ENCODE results near the gene ACR. TPM values are rescaled to one million over a fixed set of nuclear protein-coding genes. Genes with fewer than 3 reads are reported as not detected.

The ACR gene
- total RNA-seq, 2 donors from 2014 or later, result 0.18 TPM; not detected in 1

DNA sequence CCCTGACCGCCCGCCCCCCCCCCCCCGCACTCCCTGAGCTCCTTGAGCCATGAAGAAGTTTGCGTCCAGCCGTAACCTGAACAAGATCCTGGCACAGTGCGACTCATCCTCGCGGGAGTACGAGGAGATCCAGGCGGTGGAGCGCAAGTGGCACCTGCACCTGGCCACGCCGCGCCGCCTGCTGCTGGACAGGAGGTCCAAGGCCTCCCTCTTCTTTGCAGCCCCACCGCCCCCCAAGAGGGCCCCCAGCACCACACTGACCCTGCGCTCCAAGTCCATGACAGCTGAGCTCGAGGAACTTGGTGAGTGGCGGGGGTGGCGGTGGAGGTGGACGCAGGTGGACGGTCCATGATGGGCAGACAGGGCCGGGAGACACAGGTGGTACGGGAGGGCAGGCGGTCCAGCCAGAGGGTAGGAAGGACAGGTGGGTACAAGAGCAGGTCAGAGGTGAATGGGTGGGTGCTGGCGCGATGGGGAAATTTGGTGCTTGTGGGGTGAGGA, 32.1 kb upstream of the ACR start:
- Mint-ChIP-seq H3K4me1 (no peaks in the 10 kb centered on the region), H3K27me3 (ENCODE audit: insufficient read depth) (no peaks in the 10 kb centered on the region), H3K36me3 (ENCODE audit: low read depth) (peaks cover 8% of the 10 kb centered on the region), H3K9me3 (no peaks in the 10 kb centered on the region), H3K4me3 (no peak overlapping the region), H3K27ac (no peak overlapping the region)
- Histone ChIP-seq H3K9me3 (ENCODE audit: control insufficient read depth, low read length) (no peaks in the 10 kb centered on the region), H3K36me3 (ENCODE audit: control insufficient read depth, insufficient read depth, low read length) (no peaks in the 10 kb centered on the region), H3K4me3 (ENCODE audit: low read length) (no peak overlapping the region), H3K9ac (ENCODE audit: extremely low read depth, low read length, poor library complexity, severe bottlenecking) (no peak overlapping the region), H3K4me1 (ENCODE audit: control insufficient read depth, insufficient read depth, low read length) (no peaks in the 10 kb centered on the region), H3K27ac (ENCODE audit: low read depth, low read length) (no peak overlapping the region), H3K27me3 (ENCODE audit: control insufficient read depth, insufficient read depth, low read length, poor library complexity, severe bottlenecking) (no peaks in the 10 kb centered on the region)
- WGBS, 2 experiments (ENCODE audit: insufficient coverage in 1 of 2, insufficient read length in 1 of 2), result 95 to 96% methylated on average over 9 to 27 of the region's 27 CpGs
- TF ChIP-seq, protein P1, sequence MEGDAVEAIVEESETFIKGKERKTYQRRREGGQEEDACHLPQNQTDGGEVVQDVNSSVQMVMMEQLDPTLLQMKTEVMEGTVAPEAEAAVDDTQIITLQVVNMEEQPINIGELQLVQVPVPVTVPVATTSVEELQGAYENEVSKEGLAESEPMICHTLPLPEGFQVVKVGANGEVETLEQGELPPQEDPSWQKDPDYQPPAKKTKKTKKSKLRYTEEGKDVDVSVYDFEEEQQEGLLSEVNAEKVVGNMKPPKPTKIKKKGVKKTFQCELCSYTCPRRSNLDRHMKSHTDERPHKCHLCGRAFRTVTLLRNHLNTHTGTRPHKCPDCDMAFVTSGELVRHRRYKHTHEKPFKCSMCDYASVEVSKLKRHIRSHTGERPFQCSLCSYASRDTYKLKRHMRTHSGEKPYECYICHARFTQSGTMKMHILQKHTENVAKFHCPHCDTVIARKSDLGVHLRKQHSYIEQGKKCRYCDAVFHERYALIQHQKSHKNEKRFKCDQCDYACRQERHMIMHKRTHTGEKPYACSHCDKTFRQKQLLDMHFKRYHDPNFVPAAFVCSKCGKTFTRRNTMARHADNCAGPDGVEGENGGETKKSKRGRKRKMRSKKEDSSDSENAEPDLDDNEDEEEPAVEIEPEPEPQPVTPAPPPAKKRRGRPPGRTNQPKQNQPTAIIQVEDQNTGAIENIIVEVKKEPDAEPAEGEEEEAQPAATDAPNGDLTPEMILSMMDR (conservative IDR thresholded peaks at IDR 0.05), result no peak
- DNase-seq, result peak; percentile 29

DNA sequence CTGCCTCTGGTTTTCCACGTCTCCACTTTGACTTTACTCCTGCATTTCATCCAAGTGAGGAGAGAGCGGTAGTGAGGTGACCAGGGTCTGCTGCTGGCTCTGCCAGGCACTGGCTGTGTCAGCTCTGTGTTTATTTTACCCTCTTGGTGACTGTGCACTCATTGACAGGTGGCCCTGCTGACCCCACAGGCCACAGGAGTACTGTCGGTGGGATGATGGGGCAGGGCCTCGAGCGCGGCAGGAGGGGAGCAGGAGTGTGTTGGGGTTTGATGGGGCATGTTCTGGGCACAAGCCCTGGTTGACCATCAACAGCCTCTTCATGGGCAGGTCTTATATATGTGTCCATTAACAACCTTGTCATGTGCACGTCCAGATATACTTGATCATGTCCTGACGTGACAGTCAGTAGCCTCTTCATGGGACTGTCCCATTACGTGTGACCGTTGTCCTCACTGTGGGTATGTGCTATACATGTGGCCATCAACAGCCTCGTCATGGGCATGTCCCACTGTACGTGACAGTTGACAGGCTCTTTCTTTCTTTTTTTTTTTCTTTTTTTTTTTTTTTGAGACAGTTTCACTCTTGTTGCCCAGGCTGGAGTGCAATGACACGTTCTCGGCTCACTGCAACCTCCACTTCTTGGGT, 31.4 kb upstream of the ACR start:
- Histone ChIP-seq H3K27ac (ENCODE audit: low read depth, low read length) (no peak overlapping the region), H3K9ac (ENCODE audit: extremely low read depth, low read length, poor library complexity, severe bottlenecking) (no peak overlapping the region), H3K27me3 (ENCODE audit: control insufficient read depth, insufficient read depth, low read length, poor library complexity, severe bottlenecking) (no peaks in the 10 kb centered on the region), H3K4me1 (ENCODE audit: control insufficient read depth, insufficient read depth, low read length) (no peaks in the 10 kb centered on the region), H3K9me3 (ENCODE audit: control insufficient read depth, low read length) (no peaks in the 10 kb centered on the region), H3K4me3 (ENCODE audit: low read length) (no peak overlapping the region), H3K36me3 (ENCODE audit: control insufficient read depth, insufficient read depth, low read length) (no peaks in the 10 kb centered on the region)
- no peak overlapping the region for H3K4me3 Mint-ChIP-seq
- no peaks in the 10 kb centered on the region for H3K27me3 Mint-ChIP-seq (ENCODE audit: insufficient read depth)
- DNase-seq, result peak; percentile 21
- H3K4me1 Mint-ChIP-seq, result no peaks in the 10 kb centered on the region
- no peak overlapping the region for H3K27ac Mint-ChIP-seq
- TF ChIP-seq, protein P1 (conservative IDR thresholded peaks at IDR 0.05), result no peak
- 95 to 99% methylated on average over 12 to 14 of the region's 14 CpGs for WGBS, 2 experiments (ENCODE audit: insufficient coverage in 1 of 2, insufficient read length in 1 of 2)
- no peaks in the 10 kb centered on the region for H3K9me3 Mint-ChIP-seq
- peaks cover 8% of the 10 kb centered on the region for H3K36me3 Mint-ChIP-seq (ENCODE audit: low read depth)

DNA sequence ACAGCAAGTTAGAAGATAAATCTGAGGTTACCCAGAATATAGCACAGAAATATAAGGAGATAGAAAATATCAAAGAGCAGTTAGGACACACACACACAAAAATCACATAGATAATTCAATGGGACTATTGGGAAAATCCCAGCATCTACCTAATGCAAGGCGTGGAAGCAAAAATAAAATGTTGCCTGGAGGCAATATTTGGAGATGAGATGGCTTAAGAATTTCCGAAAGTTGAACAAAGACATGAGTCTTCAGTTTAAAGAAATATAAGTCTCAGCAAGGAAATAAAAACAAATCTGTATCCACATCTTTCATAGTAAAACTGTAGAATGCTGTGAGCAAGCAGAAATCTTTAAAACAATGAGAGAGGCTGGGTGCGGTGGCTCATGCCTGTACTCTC, 29.5 kb upstream of the ACR start:
- no peaks in the 10 kb centered on the region for H3K4me1 Mint-ChIP-seq
- H3K4me1 ChIP-seq (ENCODE audit: control insufficient read depth, insufficient read depth, low read length), result no peaks in the 10 kb centered on the region
- no peak overlapping the region for H3K9ac ChIP-seq (ENCODE audit: extremely low read depth, low read length, poor library complexity, severe bottlenecking)
- DNase-seq, result no peak
- H3K36me3 Mint-ChIP-seq (ENCODE audit: low read depth), result peaks cover 8% of the 10 kb centered on the region
- TF ChIP-seq, protein P1 (conservative IDR thresholded peaks at IDR 0.05), result no peak
- no peaks in the 10 kb centered on the region for H3K9me3 ChIP-seq (ENCODE audit: control insufficient read depth, low read length)
- H3K4me3 Mint-ChIP-seq, result no peak overlapping the region
- no peak overlapping the region for H3K27ac Mint-ChIP-seq
- H3K9me3 Mint-ChIP-seq, result no peaks in the 10 kb centered on the region
- H3K4me3 ChIP-seq (ENCODE audit: low read length), result no peak overlapping the region
- H3K27me3 Mint-ChIP-seq (ENCODE audit: insufficient read depth), result no peaks in the 10 kb centered on the region
- WGBS, 2 experiments (ENCODE audit: insufficient coverage in 1 of 2, insufficient read length in 1 of 2), result 90 to 100% methylated on average over 3 of the region's 3 CpGs
- H3K27ac ChIP-seq (ENCODE audit: low read depth, low read length), result no peak overlapping the region
- H3K27me3 ChIP-seq (ENCODE audit: control insufficient read depth, insufficient read depth, low read length, poor library complexity, severe bottlenecking), result no peaks in the 10 kb centered on the region
- no peaks in the 10 kb centered on the region for H3K36me3 ChIP-seq (ENCODE audit: control insufficient read depth, insufficient read depth, low read length)
